ENCODE measurements around the gene CMTM8. TPM values are rescaled to one million over a fixed set of nuclear protein-coding genes. Genes with fewer than 3 reads are reported as not detected.

The CMTM8 gene
- total RNA-seq, 1 donor from 2014 or later = 5.1 TPM

DNA sequence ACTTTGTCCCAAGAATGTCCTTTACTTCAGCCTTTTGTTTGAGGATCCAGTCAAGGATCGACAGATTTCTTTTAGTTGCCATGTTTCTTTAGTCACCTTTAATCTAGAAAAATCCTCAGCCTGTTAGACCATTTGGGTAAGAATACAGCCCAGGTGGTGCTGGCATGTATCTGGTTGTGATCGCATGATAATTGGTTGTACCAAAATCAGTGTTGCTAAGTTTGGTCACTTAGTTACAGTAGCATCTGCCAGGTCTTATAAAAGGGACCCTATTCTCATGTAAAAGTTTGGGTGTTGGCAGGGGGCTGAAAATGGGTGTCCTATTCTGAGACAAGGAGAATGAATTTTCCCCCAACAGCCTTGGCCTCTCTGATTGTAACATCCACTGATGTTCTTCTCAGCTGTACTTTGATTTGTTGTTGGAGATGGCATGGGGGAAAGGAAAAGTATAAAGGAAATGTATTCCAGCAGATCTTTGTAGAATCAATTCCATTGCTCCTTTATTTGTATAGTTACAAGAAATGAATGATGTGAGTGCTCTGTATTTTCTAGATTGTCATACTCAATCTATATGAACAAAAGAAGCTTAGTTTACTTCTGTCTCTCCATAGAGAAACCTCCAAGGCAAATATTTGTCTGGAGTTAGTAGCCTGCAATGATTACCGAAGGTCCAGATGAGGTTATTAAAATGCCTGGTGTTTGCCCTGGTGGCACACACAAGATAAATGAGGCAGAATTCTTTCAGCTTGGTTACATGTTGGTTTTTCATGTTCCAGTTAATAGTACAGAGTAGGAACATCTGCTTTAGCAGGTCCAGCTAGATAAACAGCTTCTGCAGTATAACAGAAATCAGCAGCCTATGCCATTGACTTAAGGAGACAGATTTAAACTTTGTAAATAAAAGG is 65.7 kb downstream of the CMTM8 start:
- Mint-ChIP-seq H3K27ac (peak overlapping the region; percentile 72), H3K4me1 (peaks cover 35% of the 10 kb centered on the region), H3K36me3 (no peaks in the 10 kb centered on the region), H3K9me3 (peaks cover 3% of the 10 kb centered on the region), H3K4me3 (no peak overlapping the region), H3K27me3 (ENCODE audit: low read depth) (no peaks in the 10 kb centered on the region)
- no peak for DNase-seq (ENCODE audit: low spot score in 2 of 2, unreplicated experiment in 2 of 2)
- TF ChIP-seq CTCF (IDR thresholded peaks at IDR 0.05; ENCODE audit: unreplicated experiment) = no peak

DNA sequence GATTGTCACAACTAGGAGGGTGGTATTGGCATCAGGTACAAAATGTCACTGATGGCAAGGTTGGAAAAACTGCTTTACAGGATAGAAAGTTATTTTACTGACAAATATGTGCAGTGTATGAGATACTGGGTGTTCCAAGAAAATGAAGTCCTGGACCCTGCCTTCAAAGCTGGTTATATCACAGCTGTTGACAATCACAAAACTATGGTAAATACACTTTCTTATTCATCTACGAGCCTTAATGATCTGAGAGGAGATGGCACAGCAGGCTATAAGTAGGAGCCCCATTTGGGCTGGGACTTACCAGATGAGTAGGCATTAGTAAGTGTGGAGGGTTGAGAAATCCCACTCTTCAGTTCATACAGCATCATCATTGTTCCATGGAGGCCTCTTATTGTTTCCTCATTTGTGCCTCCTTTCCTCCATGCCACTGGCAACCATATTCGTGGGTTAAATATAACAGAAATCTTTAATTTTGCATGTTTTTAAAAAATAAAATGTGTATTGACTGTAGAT is 66.9 kb downstream of the CMTM8 start:
- no peak for DNase-seq (ENCODE audit: low spot score in 2 of 2, unreplicated experiment in 2 of 2)
- Mint-ChIP-seq H3K4me3 (no peak overlapping the region), H3K4me1 (peaks cover 35% of the 10 kb centered on the region), H3K36me3 (no peaks in the 10 kb centered on the region), H3K9me3 (peaks cover 3% of the 10 kb centered on the region), H3K27me3 (ENCODE audit: low read depth) (no peaks in the 10 kb centered on the region), H3K27ac (no peak overlapping the region)
- TF ChIP-seq CTCF (IDR thresholded peaks at IDR 0.05; ENCODE audit: unreplicated experiment) = no peak

DNA sequence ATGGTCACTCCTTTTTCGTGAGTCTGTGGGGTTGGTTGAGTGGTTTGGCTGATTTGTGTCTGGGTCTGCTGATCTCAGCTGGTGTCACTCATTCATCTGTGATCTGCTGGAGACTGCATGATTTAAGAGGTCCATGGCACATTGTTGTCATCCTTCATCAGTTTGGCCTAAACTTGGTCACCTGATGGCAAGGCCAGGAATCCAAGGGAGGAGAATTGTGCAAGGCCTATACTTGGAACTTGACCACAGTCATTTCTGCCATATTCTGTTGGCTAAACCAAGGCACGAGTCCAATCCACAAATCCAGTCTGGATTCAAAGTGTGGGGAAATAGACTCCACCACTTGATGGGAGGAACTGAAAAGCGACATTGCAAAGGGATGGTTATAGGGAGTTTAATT is 67.6 kb downstream of the CMTM8 start:
- DNase-seq (ENCODE audit: low spot score in 2 of 2, unreplicated experiment in 2 of 2) = no peak
- TF ChIP-seq CTCF (IDR thresholded peaks at IDR 0.05; ENCODE audit: unreplicated experiment) = no peak
- H3K27me3 Mint-ChIP-seq (ENCODE audit: low read depth) = no peaks in the 10 kb centered on the region
- H3K36me3 Mint-ChIP-seq = no peaks in the 10 kb centered on the region
- H3K4me3 Mint-ChIP-seq = no peak overlapping the region
- peaks cover 35% of the 10 kb centered on the region for H3K4me1 Mint-ChIP-seq
- H3K27ac Mint-ChIP-seq = no peak overlapping the region
- H3K9me3 Mint-ChIP-seq = peaks cover 3% of the 10 kb centered on the region

- TF ChIP-seq CTCF (IDR thresholded peaks at IDR 0.05; ENCODE audit: unreplicated experiment) = no peak
- no peak overlapping the region for H3K4me3 Mint-ChIP-seq
- no peaks in the 10 kb centered on the region for H3K36me3 Mint-ChIP-seq
- H3K27me3 Mint-ChIP-seq (ENCODE audit: low read depth) = no peaks in the 10 kb centered on the region
- peaks cover 3% of the 10 kb centered on the region for H3K9me3 Mint-ChIP-seq
- H3K27ac Mint-ChIP-seq = no peak overlapping the region
- DNase-seq (ENCODE audit: low spot score in 2 of 2, unreplicated experiment in 2 of 2) = no peak
- peaks cover 27% of the 10 kb centered on the region for H3K4me1 Mint-ChIP-seq
These were observed 69.1 kb downstream of the CMTM8 start for GRCh38 chr3:32307591-32307990.

DNA sequence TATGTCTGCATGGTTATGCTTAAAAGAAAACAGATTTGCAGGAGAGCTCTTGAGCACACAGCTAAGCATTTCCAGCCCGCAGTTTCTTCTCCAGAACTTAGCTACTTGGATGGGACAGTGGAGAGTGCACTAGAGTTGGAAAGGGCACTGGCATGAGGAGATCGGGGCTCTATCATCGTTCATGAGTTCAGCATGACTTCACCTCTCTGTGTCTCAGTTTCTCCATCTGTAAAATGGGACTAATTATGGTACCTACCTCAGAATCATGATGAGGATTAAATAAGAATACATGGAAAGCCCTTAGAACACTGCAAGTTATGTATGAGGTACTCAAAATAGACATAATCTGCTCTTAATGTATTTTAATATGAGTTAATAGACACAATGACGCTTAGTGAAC is 69.9 kb downstream of the CMTM8 start:
- TF ChIP-seq CTCF (IDR thresholded peaks at IDR 0.05; ENCODE audit: unreplicated experiment) = no peak
- Mint-ChIP-seq H3K27me3 (ENCODE audit: low read depth) (no peaks in the 10 kb centered on the region), H3K4me3 (no peak overlapping the region), H3K4me1 (peaks cover 19% of the 10 kb centered on the region), H3K36me3 (no peaks in the 10 kb centered on the region), H3K9me3 (peaks cover 3% of the 10 kb centered on the region), H3K27ac (no peak overlapping the region)
- no peak for DNase-seq (ENCODE audit: low spot score in 2 of 2, unreplicated experiment in 2 of 2)
